ENCODE data around the gene NCOA1. TPM values are rescaled to one million over a fixed set of nuclear protein-coding genes. Genes with fewer than 3 reads are reported as not detected.

Gene NCOA1
- total RNA-seq, 1 donor from 2014 or later: 75.1 TPM

DNA sequence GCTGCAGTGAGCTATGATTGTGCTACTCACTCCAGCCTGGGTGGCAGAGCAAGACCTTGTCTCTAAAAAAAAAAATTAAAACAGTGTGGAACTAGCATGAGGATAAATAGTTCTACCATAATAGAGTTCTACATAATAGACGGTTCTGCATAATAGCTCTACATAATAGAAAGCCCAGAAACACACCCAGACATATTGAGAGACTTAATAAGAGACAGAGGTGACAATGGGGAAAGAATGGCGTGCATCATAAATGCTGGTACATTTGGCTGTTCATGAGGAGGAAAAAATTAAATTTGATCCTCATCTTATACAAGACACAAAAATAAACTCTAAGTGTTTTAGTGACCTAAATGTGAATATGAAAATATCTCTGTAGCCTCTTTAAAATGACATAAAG lies 243.7 kb downstream of the NCOA1 start:
- H3K9me3 Mint-ChIP-seq (ENCODE audit: unreplicated experiment): no peaks in the 10 kb centered on the region
- no peak for DNase-seq
- peaks cover 2% of the 10 kb centered on the region for H3K4me1 Mint-ChIP-seq (ENCODE audit: low read depth, unreplicated experiment)
- TF ChIP-seq, protein P1, sequence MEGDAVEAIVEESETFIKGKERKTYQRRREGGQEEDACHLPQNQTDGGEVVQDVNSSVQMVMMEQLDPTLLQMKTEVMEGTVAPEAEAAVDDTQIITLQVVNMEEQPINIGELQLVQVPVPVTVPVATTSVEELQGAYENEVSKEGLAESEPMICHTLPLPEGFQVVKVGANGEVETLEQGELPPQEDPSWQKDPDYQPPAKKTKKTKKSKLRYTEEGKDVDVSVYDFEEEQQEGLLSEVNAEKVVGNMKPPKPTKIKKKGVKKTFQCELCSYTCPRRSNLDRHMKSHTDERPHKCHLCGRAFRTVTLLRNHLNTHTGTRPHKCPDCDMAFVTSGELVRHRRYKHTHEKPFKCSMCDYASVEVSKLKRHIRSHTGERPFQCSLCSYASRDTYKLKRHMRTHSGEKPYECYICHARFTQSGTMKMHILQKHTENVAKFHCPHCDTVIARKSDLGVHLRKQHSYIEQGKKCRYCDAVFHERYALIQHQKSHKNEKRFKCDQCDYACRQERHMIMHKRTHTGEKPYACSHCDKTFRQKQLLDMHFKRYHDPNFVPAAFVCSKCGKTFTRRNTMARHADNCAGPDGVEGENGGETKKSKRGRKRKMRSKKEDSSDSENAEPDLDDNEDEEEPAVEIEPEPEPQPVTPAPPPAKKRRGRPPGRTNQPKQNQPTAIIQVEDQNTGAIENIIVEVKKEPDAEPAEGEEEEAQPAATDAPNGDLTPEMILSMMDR (IDR thresholded peaks at IDR 0.05; ENCODE audit: partially characterized antibody, unreplicated experiment): no peak
- peaks cover 2% of the 10 kb centered on the region for H3K27me3 Mint-ChIP-seq (ENCODE audit: unreplicated experiment)
- no peaks in the 10 kb centered on the region for H3K36me3 Mint-ChIP-seq (ENCODE audit: unreplicated experiment)
- H3K4me3 Mint-ChIP-seq (ENCODE audit: unreplicated experiment): no peak overlapping the region
- no peak overlapping the region for H3K27ac Mint-ChIP-seq (ENCODE audit: unreplicated experiment)

DNA sequence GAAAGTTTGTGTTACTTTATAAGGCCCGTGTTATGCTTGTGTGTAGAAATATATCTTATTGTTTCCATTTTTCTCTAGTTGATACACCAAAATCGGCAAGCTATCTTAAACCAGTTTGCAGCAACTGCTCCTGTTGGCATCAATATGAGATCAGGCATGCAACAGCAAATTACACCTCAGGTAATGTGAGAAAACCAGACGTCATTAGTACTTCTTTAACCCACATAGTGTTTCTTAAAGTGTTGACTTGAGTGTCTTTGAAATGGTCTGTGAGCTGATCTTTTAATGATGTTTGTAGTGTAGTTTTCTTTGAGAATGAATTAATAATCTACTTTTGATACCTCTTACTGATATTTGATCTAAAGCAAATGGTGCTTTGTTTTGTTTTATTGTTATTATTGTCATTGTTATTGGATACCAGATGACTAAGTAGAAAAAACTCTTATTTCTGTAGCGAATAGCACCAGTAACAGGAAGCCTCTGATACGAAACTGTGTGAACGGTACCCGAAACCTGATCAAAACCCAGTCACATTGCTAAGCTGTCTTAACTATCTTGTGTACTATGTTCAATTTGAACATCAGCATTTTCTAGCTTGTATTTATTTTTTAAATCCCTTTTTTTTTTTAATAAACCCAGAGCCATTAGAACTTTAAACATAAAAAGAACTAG lies 248.4 kb downstream of the NCOA1 start:
- H3K27me3 Mint-ChIP-seq (ENCODE audit: unreplicated experiment): no peaks in the 10 kb centered on the region
- no peak for DNase-seq
- H3K27ac Mint-ChIP-seq (ENCODE audit: unreplicated experiment): no peak overlapping the region
- TF ChIP-seq, protein P1 (IDR thresholded peaks at IDR 0.05; ENCODE audit: partially characterized antibody, unreplicated experiment): no peak
- H3K4me1 Mint-ChIP-seq (ENCODE audit: low read depth, unreplicated experiment): peaks cover 2% of the 10 kb centered on the region
- no peak overlapping the region for H3K4me3 Mint-ChIP-seq (ENCODE audit: unreplicated experiment)
- H3K9me3 Mint-ChIP-seq (ENCODE audit: unreplicated experiment): no peaks in the 10 kb centered on the region
- H3K36me3 Mint-ChIP-seq (ENCODE audit: unreplicated experiment): no peaks in the 10 kb centered on the region

DNA sequence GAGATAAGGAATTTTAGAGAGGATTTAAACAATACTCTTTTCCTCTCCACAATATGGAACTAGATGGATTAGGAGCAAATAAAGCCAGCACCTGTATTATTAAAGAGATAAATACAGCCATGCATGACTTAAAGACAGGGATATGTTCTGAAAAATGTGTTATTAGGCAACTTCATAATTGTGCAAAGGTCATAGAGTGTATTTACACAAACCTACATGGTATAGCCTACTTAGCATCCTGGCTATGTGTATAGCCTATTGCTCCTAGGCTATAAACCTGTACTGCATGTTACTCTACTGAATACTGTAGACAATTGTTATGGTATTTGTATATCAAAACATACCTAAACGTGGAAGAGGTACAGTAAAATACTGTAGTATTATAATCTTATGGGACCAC lies 249.1 kb downstream of the NCOA1 start:
- Mint-ChIP-seq H3K4me1 (ENCODE audit: low read depth, unreplicated experiment) (peaks cover 2% of the 10 kb centered on the region), H3K36me3 (ENCODE audit: unreplicated experiment) (no peaks in the 10 kb centered on the region), H3K9me3 (ENCODE audit: unreplicated experiment) (no peaks in the 10 kb centered on the region), H3K27ac (ENCODE audit: unreplicated experiment) (no peak overlapping the region), H3K4me3 (ENCODE audit: unreplicated experiment) (no peak overlapping the region), H3K27me3 (ENCODE audit: unreplicated experiment) (no peaks in the 10 kb centered on the region)
- no peak for DNase-seq
- TF ChIP-seq, protein P1 (IDR thresholded peaks at IDR 0.05; ENCODE audit: partially characterized antibody, unreplicated experiment): no peak

DNA sequence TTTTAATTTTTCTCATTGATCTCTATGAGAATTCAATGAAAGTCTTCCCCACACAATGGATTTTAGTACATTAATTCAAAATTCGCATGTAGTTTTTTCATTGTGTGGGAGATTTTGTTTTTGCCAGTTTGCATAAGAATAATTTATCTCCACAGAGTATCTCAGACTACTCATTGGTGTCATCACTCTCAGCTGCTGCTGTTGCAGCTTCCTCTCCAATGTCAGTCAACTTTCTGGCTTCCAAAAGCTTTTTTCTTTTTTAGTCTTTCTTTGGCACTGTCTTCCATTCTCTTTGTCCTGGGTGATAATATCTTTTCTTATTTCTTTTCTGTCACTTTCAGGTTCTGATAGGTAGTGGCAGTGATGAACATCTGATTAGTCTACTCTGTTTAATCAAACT lies 251.7 kb downstream of the NCOA1 start:
- TF ChIP-seq, protein P1 (IDR thresholded peaks at IDR 0.05; ENCODE audit: partially characterized antibody, unreplicated experiment): no peak
- Mint-ChIP-seq H3K36me3 (ENCODE audit: unreplicated experiment) (peaks cover 5% of the 10 kb centered on the region), H3K4me1 (ENCODE audit: low read depth, unreplicated experiment) (no peaks in the 10 kb centered on the region), H3K27ac (ENCODE audit: unreplicated experiment) (no peak overlapping the region), H3K4me3 (ENCODE audit: unreplicated experiment) (no peak overlapping the region), H3K9me3 (ENCODE audit: unreplicated experiment) (no peaks in the 10 kb centered on the region), H3K27me3 (ENCODE audit: unreplicated experiment) (no peaks in the 10 kb centered on the region)
- DNase-seq: no peak

DNA sequence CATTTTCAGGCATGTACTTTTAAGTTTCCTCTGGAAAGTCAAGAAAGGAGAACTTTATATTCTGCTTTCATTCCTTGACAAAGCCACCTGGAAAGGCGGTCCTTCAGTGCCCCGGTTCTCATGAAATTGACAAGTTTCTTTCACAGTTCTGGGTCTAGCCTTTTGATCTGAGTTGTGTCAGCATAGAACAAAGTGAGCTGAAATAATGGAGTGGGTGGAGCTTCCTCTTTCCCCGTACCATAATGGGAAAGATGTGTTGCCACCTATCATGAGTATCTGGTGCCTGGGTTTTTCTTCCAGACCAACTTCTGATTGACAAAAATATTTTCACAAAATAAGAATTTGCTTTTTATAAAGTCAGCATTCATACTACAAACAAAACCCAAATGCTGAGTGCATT lies 252.9 kb downstream of the NCOA1 start:
- TF ChIP-seq, protein P1 (IDR thresholded peaks at IDR 0.05; ENCODE audit: partially characterized antibody, unreplicated experiment): no peak
- DNase-seq: no peak
- H3K27ac Mint-ChIP-seq (ENCODE audit: unreplicated experiment): no peak overlapping the region
- H3K9me3 Mint-ChIP-seq (ENCODE audit: unreplicated experiment): no peaks in the 10 kb centered on the region
- no peaks in the 10 kb centered on the region for H3K4me1 Mint-ChIP-seq (ENCODE audit: low read depth, unreplicated experiment)
- H3K36me3 Mint-ChIP-seq (ENCODE audit: unreplicated experiment): peaks cover 5% of the 10 kb centered on the region
- peaks cover under 1% of the 10 kb centered on the region for H3K27me3 Mint-ChIP-seq (ENCODE audit: unreplicated experiment)
- H3K4me3 Mint-ChIP-seq (ENCODE audit: unreplicated experiment): no peak overlapping the region
